ENCODE measurements around the gene CCDC157.

- TF ChIP-seq, protein P1, sequence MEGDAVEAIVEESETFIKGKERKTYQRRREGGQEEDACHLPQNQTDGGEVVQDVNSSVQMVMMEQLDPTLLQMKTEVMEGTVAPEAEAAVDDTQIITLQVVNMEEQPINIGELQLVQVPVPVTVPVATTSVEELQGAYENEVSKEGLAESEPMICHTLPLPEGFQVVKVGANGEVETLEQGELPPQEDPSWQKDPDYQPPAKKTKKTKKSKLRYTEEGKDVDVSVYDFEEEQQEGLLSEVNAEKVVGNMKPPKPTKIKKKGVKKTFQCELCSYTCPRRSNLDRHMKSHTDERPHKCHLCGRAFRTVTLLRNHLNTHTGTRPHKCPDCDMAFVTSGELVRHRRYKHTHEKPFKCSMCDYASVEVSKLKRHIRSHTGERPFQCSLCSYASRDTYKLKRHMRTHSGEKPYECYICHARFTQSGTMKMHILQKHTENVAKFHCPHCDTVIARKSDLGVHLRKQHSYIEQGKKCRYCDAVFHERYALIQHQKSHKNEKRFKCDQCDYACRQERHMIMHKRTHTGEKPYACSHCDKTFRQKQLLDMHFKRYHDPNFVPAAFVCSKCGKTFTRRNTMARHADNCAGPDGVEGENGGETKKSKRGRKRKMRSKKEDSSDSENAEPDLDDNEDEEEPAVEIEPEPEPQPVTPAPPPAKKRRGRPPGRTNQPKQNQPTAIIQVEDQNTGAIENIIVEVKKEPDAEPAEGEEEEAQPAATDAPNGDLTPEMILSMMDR (IDR thresholded peaks at IDR 0.05), result no peak
- TF ChIP-seq ZFX (IDR thresholded peaks at IDR 0.05; ENCODE audit: borderline replicate concordance), result no peak
Measured at GRCh38 chr22:30425616-30426387, 69.0 kb downstream of the CCDC157 start, which contains the start of gene MTFP1.
